ENCODE data around the gene SERPINB1. TPM values are rescaled to one million over a fixed set of nuclear protein-coding genes. Genes with fewer than 3 reads are reported as not detected.

The SERPINB1 gene
- polyA plus RNA-seq, 2 of the 4 experiments (the other 2 are of a cell fraction): 52.7 to 135 TPM

DNA sequence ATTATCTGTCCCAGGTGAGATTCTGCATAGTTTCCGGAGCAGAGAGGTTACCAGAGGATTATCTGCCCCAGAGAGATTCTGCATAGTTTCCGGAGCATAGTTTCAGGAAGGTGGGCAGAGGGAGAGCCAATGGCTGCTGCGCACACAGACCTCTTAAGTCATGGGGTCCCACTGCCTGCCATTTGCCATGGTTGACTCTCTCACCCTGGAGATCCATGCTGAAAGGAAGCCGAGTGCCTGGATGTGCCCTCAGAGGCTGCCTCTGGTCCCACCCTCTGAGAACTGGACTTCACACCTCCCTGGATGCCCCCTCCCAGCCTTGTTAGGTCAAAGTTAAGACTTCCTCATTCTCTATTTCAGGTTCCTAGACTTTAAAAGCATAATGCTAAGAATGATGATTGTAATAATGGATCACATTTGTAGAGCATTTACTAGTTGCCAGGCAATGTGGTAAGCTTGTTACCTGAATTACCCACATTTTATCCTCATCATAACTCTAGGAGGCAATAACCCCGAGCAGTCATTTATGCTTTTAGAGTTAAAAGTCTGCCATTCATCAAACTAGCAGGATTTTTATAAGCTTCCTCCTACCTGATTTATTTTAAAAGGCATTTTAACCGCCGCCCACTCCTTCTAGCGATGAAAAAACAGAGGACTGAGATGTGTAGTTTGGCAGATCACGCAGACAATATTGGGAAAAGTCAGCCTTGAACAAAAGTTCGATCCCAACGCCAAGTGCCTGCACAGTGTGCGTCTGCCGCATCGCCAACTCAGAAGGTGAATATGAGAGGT is 49.5 kb upstream of the SERPINB1 start (continued):
- TF ChIP-seq ZFP36 (IDR thresholded peaks at IDR 0.05; ENCODE audit: borderline replicate concordance, partially characterized antibody): no peak
- no peak for TF ChIP-seq HES2 (IDR thresholded peaks at IDR 0.05)
- no peak for TF ChIP-seq ZNF302 (CRISPR knock-in tag; IDR thresholded peaks at IDR 0.05)

GRCh38 chr6:2885967-2886735 is 44.5 kb upstream of the SERPINB1 start:
- no peaks in the 10 kb centered on the region for H3K9me3 ChIP-seq
- no peak overlapping the region for H3K4me3 ChIP-seq
- H3K4me1 ChIP-seq: no peaks in the 10 kb centered on the region; the same call in 2 of the 3 replicates
- WGBS (ENCODE audit: missing lambda C conversion rate): 41% methylated on average over 6 of the region's 6 CpGs
- H3K4me2 ChIP-seq: no peak overlapping the region
- DNase-seq (ENCODE audit: low read depth in 1 of 2, low spot score in 1 of 2): no peak
- no peak for FAIRE-seq
- ChIA-PET CTCF (no interaction called here), POLR2A (no interaction called here)
- H3K27ac ChIP-seq: no peak overlapping the region
- no peak for ATAC-seq
- TF ChIP-seq EHF (CRISPR knock-in tag; IDR thresholded peaks at IDR 0.05): no peak

- H3K9me3 ChIP-seq: no peaks in the 10 kb centered on the region
- H3K4me2 ChIP-seq: no peak overlapping the region
- TF ChIP-seq, protein P1, sequence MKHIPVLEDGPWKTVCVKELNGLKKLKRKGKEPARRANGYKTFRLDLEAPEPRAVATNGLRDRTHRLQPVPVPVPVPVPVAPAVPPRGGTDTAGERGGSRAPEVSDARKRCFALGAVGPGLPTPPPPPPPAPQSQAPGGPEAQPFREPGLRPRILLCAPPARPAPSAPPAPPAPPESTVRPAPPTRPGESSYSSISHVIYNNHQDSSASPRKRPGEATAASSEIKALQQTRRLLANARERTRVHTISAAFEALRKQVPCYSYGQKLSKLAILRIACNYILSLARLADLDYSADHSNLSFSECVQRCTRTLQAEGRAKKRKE (CRISPR knock-in tag; IDR thresholded peaks at IDR 0.05; ENCODE audit: low read depth): no peak
- TF ChIP-seq HDAC2 (IDR thresholded peaks at IDR 0.05) (no peak), GATA3 (IDR thresholded peaks at IDR 0.05; ENCODE audit: borderline replicate concordance) (no peak), EHMT2 (IDR thresholded peaks at IDR 0.05; ENCODE audit: low read depth) (no peak), FOSB (CRISPR knock-in tag; IDR thresholded peaks at IDR 0.05) (no peak), HOXA7 (CRISPR knock-in tag; IDR thresholded peaks at IDR 0.05) (no peak), HOXB5 (CRISPR knock-in tag; IDR thresholded peaks at IDR 0.05) (no peak), SREBF2 (IDR thresholded peaks at IDR 0.05) (no peak), RARB (CRISPR knock-in tag; IDR thresholded peaks at IDR 0.05) (no peak), CBX8 (IDR thresholded peaks at IDR 0.05) (no peak), BHLHE40 (IDR thresholded peaks at IDR 0.05; ENCODE audit: low read depth, low read length) (no peak), HOXB13 (CRISPR knock-in tag; IDR thresholded peaks at IDR 0.05; ENCODE audit: low read depth) (no peak), PHF8 (IDR thresholded peaks at IDR 0.05; ENCODE audit: borderline replicate concordance, low read depth) (no peak), HES2 (IDR thresholded peaks at IDR 0.05) (no peak), JUNB (IDR thresholded peaks at IDR 0.05) (no peak), ZFP36 (IDR thresholded peaks at IDR 0.05; ENCODE audit: borderline replicate concordance, partially characterized antibody) (no peak), FOXS1 (CRISPR knock-in tag; IDR thresholded peaks at IDR 0.05) (no peak), ESRRA (IDR thresholded peaks at IDR 0.05; ENCODE audit: borderline replicate concordance, low read length) (no peak), MAFK (IDR thresholded peaks at IDR 0.05; ENCODE audit: partially characterized antibody) (no peak)
- TF ChIP-seq, protein P2, sequence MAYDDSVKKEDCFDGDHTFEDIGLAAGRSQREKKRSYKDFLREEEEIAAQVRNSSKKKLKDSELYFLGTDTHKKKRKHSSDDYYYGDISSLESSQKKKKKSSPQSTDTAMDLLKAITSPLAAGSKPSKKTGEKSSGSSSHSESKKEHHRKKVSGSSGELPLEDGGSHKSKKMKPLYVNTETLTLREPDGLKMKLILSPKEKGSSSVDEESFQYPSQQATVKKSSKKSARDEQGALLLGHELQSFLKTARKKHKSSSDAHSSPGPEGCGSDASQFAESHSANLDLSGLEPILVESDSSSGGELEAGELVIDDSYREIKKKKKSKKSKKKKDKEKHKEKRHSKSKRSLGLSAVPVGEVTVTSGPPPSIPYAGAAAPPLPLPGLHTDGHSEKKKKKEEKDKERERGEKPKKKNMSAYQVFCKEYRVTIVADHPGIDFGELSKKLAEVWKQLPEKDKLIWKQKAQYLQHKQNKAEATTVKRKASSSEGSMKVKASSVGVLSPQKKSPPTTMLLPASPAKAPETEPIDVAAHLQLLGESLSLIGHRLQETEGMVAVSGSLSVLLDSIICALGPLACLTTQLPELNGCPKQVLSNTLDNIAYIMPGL (CRISPR knock-in tag; IDR thresholded peaks at IDR 0.05; ENCODE audit: borderline replicate concordance): no peak
- ChIA-PET POLR2A (no interaction called here), CTCF (no interaction called here)
- DNase-seq (ENCODE audit: low read depth in 1 of 2, low spot score in 1 of 2): no peak
- FAIRE-seq: no peak
- no peak overlapping the region for H3K4me3 ChIP-seq
- H3K27ac ChIP-seq: no peak overlapping the region
- WGBS (ENCODE audit: missing lambda C conversion rate): 100% methylated on average over 3 of the region's 3 CpGs
- ATAC-seq: no peak
- H3K4me1 ChIP-seq: no peaks in the 10 kb centered on the region; the same call in 2 of the 3 replicates
These were observed 43.1 kb upstream of the SERPINB1 start for GRCh38 chr6:2884804-2885203.

All from A549 (cell line).